MM.1S (cell line): ENCODE results near the gene ZNRF3.

Source experiments
- EZH2 ChIP-seq: fragments of 300-600 bp; sonication (generic); optimal IDR thresholded peaks from 2 replicates; pipeline ENCODE3; 2017; ENCODE audit warnings: low read depth, mild to moderate bottlenecking, antibody characterized with exemption, low read length, mixed read lengths
- EZH2phosphoT487 ChIP-seq: fragments of 300-600 bp; sonication (generic); IDR thresholded peaks from 2 replicates; pipeline ENCODE4 v1.6.1; 2018; ENCODE audit warnings: antibody characterized with exemption, low read length
- TF ChIP-seq, protein P1 (sequence below): fragments of 300-600 bp; sonication (generic); IDR thresholded peaks from 2 replicates; pipeline ENCODE4 v1.5.1; 2016; ENCODE audit warnings: antibody characterized with exemption, low read length, mixed read lengths

DNA sequence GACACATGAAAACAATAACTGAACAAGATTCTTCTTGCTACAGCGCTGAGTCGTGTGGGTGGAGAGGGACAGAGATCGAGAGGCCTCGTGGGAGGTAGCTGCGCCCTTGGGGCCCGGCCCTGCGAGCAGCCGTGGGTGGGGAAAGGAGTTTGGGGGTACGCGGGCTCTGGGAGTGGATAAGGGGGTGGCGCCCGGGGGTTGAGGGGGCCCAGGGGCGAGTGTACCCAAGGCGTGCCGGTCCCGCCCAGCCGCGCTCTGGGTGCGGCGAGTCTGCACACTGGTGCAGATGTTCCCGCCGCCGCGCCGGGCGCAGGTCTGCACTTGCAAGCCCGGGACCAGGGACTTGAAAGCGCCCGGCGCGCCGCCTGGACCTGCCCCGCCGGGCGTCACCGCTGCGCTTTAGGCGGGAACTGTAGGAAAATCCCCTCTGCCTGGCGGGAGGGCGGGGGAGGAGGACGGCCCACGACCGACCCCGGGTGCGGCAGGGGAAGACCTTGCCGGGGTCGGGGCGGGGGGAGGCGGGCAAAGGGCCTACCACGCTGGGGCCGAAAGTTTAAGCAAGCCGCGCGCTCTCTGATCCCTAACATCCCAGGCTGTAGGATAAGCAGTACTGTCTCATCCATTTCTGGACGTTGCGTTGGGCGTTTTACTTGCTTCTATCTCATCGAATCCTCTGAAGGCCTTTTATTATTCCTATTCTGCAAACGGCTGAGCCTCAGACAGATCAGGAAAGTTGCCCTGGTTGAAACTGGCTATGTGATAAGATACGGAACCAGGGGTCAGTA, 188.1 kb downstream of the ZNRF3 start:
- TF ChIP-seq EZH2 (no peak), EZH2phosphoT487 (no peak)
- TF ChIP-seq, protein P1, sequence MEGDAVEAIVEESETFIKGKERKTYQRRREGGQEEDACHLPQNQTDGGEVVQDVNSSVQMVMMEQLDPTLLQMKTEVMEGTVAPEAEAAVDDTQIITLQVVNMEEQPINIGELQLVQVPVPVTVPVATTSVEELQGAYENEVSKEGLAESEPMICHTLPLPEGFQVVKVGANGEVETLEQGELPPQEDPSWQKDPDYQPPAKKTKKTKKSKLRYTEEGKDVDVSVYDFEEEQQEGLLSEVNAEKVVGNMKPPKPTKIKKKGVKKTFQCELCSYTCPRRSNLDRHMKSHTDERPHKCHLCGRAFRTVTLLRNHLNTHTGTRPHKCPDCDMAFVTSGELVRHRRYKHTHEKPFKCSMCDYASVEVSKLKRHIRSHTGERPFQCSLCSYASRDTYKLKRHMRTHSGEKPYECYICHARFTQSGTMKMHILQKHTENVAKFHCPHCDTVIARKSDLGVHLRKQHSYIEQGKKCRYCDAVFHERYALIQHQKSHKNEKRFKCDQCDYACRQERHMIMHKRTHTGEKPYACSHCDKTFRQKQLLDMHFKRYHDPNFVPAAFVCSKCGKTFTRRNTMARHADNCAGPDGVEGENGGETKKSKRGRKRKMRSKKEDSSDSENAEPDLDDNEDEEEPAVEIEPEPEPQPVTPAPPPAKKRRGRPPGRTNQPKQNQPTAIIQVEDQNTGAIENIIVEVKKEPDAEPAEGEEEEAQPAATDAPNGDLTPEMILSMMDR: no peak
